ENCODE measurements around the gene LRRC45.

The LRRC45 gene

DNA sequence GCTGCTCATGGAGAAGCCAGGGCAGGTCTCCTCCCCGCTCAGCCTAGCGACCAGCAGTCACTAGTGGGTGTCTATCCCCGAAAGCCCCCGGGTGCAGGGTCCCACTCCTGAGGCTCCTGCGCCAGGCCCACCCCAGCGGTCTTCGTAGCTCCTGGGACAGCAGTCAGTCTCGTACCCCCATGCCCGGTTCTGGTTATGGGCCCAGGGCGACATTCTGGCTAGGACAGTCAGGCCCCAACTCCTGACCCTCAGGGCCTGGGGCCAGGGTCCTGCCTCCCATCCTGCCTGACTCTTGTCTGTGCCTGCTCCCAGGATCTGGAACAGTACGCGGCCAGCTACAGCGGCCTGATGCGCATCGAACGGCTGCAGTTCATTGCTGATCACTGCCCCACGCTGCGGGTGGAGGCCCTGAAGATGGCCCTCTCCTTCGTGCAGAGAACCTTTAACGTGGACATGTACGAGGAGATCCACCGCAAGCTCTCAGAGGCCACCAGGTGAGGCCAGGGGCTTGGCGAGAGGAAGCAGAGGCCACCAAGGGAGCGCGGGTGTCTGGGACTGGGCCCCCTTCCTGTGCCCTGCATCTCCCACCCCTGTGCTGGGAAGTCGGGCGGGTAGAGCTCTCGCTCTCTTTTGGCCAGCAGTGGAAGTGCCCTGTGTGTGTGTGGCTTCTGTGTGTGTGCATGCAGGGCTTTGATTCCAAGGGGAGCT, 30.6 kb downstream of the LRRC45 start:
- DNase-seq = no peak

DNA sequence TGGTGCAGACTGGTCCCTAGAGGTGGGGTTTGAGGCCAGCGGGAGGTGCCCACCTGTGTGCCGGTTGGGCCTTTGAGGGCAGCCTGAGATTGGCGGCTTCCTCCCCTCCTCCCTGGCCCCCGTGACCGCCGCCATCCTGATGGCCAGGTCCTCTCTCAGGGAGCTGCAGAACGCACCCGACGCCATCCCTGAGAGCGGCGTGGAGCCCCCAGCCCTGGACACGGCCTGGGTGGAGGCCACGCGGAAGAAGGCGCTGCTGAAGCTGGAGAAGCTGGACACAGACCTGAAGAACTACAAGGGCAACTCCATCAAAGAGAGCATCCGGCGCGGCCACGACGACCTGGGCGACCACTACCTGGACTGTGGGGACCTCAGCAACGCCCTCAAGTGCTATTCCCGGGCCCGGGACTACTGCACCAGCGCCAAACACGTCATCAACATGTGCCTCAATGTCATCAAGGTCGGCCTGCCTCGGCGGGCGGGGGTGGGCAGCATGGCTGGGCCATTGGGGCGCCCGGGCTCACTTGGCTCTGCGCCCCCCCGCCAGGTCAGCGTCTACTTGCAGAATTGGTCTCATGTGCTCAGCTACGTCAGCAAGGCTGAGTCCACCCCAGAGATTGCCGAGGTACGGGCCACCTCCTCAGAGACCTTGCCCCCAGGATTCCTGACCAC, 31.4 kb downstream of the LRRC45 start:
- DNase-seq = no peak

DNA sequence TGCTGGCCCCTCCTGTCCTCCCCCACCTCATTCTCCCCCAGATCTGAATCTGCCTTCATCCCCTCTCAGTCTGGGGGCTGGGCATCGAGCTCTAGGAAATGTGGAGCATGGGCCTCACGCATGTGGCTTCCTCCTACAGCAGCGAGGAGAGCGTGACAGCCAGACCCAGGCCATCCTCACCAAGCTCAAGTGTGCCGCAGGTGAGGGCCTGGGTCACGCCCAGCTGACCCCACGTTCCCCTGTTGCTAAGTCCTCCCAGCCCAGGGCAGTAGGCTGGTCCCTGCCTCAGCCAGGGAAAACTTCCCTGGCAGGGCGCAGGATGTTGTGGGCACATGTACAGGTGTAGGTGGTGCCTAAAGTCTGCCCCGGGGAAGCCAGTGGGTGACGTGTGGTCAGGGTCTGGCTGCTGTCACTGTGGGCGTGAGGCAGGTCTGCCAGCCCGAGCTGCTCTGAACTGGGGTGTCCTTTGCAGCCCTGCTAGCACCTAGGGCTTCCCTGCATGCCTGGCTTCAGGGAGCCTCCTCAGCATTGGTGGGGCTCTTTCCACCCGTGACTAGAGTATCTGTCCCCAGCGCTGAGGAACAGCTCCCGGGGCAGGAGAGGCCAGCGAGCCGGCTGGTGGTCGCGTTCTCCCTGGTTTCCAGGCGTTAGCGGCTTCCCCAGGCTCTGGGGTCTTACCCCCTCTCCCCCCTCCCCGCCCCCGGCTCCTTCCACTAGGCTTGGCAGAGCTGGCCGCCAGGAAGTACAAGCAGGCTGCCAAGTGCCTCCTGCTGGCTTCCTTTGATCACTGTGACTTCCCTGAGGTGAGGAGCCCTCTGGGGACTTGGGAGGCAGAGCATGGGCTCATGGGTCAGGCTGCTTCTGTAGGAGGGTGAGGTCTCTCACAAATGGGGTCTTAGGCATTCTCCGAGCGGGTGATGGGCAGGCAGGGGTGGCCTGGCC, 32.2 kb downstream of the LRRC45 start:
- no peak for DNase-seq

DNA sequence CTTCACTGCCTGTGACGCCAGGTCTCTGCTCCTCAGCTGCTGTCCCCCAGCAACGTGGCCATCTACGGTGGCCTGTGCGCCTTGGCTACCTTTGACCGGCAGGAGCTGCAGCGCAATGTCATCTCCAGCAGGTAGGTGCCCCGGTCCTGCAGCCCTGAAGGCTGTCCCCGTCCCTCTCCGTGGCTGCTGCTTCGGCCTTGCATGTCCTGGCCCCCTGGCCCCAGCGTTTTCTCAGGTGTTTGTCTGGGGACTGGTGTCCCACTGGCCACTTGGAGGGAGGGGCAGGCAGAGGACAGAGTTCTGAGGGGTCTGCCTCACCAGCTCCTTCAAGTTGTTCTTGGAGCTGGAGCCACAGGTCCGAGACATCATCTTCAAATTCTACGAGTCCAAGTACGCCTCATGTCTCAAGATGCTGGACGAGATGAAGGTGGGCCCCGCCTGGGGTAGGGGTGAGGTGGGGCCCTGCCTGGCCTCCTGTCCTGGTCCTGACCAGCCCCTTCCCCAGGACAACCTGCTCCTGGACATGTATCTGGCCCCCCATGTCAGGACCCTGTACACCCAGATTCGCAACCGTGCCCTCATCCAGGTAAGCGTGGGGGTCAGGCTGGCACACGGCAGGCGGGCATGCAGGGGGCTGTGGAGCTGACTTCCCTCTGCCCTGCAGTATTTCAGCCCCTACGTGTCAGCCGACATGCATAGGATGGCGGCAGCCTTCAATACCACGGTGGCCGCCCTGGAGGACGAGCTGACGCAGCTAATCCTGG, 33.0 kb downstream of the LRRC45 start:
- no peak for DNase-seq

DNA sequence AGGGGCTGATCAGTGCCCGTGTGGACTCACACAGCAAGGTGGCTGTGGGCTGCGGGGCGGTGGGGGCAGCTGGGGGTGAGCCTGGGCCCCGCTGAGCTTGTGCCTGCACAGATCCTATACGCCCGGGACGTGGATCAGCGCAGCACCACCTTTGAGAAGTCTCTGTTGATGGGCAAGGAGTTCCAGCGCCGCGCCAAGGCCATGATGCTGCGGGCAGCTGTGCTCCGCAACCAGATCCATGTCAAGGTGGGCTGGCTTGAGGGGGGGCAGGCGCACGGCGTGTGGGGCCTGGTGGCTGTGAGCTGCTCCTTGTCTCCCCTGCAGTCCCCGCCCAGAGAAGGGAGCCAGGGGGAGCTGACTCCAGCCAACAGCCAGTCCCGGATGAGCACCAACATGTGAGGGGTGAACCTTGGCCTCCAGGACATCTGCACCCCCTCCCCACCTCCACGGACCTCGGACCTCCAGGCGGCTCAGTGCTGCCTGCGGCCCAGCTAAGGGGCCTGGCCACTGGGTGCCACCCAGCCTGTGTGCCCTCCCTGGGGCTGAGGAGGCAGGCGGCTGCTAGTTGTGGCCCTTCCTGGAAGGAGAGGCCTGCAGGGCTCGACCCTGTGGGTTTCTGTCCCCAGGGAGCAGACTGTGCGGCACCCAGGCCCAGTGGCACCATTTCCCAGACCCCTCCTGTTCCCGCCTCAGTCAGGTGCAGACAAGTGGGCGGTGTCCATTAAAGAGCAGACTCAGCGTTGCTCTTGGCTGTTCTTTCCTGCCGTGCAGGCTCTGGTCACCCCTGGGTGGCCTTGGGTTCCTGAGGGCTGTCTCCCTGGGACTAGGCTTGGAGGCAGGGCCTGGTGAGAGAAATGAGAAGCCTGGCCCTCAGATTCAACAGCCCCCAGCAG, 33.9 kb downstream of the LRRC45 start:
- DNase-seq = no peak

DNA sequence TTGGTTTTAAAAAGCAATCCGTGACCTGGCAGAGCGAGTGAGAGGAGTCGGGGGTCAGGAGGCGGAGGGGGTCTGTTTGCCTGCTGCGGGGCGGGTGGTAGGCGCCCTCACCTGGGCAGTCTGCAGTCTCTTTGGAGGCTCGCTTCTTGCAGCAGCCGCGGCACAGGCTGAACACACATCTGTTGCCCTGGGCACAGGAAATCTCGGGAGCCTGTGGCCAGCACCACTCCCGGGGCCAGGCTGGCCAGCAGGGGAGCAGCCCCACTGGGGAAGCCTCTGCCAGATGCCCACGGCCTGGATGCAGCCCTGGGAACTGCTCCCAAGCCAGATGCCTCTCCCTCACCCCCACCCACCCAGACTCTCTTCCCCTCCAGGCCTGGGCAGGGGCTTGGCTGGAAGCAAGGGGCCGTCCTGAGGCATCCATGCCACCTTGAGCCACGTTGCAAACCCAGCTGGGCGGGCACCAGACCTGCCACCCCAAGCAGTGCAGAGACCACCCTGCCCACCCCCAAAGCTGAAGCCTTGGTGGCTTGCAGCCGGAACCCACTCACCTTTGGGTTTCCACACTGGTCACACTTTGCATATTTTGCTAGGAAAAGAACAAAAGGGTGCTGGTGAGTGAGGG, 35.2 kb downstream of the LRRC45 start:
- no peak for DNase-seq

DNA sequence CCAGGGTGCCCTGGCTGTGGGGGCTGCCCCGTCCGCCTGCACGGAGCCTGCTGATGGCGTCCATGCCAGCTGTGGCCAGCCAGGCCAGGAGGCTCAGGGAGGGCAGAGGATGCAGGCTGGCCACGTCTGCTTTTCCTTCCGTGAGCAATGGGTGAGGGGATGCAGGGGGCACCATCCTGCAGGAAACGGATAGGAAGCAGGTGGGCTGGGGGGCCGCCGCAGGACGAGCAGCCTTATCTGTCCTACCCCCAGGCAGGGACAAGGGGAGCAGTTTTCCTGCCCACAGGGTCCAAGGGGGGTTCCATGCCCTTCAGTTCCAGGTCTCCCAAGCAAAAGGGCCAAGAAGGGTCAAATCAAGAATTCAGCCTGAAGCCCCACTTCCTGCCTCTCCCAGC, 35.7 kb downstream of the LRRC45 start:
- DNase-seq = no peak

DNA sequence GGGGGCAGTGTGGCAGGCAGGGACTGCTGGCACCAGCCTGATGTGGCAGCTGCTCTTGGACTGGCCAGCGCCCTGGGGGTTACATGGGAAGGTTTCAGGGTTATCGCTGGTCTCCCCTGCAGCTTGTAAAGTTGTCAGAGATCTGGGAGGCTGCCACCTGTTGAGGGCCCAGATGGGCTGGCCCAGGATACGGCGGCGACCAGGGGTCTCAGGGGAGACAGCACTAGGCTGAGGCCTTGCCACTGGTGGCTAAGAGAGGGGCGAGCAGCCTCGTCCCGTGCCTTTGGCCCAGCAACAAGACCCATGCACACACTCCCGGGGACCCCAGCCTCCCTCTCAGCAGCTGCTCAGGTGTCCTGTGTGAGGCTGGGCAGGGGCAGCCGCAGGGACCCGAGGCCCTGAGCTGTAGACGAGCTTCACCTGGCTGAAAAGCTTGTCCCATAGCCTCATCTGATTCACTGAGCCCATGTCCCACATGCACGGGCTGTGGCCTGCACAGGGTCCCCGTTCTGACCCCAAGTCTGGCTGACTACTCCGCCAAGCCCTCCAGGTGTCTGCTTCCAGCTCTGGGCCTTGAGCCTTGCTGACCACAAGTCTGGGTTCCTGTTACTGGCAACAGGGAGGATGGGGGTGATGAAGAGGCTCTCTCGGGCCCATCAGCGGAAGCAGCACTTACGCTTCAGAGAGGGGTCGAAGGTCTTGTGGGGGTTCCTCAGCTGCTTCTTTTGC, 36.3 kb downstream of the LRRC45 start:
- no peak for DNase-seq

DNA sequence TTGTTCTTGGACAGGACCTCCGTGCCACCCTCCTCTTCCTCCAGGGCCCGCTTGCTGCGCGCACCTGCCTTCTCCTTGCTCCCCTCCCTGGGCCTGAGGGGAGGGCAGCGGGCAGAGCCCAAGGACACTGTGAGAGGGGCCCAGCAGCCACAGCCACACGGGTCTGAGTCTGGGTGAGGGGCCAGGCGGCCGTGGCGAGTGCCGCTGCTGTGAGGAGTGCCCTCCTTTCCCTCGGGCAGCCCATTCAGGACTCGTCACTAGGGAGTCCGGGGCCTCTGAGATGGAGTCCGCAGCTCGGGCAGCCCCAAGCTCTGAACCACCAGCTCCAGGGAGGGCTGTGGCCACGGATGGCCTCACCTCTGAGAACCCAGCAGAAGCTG, 36.9 kb downstream of the LRRC45 start:
- no peak for DNase-seq

DNA sequence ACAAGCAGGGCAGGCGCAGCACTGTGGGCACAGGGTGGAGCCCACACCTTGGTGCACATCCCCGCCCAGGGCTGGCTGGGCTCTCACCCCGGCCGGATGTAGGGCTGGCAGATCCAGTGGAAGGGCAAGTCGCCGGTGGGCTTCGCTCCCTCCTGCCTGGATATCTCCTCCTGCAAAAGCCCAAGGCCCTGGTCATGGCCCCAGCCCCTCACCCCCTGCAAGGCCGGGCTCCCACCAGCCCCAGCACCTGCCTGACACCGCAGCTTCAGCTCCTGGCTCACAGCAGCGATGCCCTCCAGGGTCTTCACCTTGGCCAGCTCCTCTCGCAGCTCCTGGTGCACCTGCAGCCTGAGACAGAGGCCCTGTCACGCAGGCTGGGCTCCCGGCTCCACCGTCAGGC, 37.5 kb downstream of the LRRC45 start:
- no peak for DNase-seq

DNA sequence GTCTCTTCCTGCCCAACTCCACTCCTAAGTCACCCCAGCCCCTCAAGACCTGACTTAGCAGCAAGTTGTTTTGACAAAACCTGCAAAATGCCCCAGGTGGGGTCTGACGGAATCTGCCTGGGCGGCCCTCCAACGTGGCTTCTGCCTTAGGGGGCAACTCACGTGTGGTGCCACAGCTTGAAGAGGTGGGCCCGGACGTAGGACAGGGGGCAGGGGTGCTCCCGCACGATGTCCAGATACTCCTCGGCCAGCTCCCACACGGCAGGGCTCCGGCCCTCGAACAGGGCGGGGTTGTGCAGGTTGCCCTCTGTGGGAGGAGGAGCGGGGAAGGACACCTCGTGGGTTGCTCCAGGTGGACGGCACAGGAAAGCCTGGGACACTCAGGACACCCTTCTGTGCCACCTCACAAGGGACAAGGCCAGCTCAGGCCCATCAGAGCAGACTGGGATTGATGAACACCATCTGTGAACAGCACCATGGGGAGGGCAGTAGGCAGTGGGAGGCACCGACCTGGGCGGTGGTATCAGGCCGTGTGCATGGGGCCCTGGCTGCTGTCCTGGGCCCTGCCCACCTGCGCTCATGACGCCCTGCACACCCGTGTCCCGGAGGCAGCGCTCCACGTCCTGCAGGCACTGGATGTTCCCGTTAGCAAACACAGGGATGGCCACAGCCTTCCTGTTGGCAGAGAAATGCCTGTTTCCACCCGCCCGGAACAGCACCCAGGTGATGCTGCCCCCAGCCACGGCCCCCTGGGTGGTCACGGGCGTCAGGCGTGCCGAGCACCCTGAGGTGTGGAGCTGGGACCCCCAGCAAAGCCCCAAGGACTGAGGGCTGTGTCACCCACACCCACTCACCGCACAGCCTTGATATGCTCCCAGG, 38.2 kb downstream of the LRRC45 start:
- no peak for DNase-seq

DNA sequence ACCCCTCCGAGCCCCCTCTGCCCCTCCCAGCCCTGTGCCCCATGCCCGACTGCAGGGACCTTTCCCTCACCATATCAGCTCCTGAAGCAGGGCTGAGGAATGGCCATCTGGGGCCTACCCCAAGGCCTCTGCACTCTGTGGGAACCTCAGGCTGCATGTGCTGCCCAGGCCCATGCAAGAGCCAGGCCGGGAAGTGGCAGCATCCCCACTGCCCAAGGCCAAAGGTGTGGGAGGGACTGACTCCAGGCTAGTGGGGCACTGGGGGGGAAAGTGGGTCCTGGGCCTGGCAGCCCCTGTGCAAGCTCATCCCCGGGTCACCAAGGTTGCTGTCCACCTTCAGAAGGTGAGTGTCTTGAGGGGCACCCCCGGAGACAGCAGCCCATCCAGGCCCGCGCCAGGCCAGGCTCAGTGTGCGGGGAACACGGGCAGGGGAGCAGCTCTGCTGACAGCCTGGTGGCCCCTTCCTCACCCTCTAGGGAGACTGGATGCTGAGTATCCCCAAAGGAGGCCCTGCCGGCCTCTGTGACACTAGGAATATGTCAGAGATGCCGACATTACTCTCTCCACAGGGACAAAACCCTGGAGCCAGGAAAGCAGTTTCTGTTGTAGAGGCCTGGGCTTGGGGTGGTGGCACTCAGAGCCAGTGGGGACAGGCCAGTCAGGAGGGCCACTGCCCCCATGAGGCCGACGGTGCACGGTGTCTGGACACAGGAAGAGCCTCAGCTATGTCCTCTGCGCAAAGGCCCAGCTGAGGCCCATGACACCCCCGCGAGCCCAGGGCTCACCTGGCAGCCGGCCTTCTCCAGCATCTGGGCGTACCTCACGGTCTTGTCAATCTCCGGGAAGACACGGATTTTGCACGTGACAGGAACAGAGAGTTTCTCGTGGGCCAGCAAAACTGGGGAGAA, 39.2 kb downstream of the LRRC45 start:
- no peak for DNase-seq

DNA sequence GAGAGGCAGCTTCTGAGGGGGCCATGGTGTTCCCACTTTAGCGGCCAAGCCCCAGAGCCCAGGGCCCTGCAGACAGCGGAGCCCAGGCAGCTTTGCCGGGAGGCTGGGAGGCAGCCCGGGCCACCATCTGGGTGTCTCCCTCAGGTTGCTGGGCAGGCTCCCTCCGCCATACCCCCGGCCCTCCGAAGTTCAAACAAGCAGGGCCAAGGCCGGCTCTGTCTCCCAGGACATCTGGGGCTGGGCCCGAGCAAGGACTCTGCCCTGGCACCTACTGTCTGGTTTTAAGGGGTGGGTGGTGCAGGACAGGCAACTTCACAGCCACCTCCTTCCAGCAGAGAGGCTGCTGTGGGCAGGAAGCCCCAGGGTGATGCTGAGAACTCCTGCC, 39.9 kb downstream of the LRRC45 start:
- DNase-seq = no peak

DNA sequence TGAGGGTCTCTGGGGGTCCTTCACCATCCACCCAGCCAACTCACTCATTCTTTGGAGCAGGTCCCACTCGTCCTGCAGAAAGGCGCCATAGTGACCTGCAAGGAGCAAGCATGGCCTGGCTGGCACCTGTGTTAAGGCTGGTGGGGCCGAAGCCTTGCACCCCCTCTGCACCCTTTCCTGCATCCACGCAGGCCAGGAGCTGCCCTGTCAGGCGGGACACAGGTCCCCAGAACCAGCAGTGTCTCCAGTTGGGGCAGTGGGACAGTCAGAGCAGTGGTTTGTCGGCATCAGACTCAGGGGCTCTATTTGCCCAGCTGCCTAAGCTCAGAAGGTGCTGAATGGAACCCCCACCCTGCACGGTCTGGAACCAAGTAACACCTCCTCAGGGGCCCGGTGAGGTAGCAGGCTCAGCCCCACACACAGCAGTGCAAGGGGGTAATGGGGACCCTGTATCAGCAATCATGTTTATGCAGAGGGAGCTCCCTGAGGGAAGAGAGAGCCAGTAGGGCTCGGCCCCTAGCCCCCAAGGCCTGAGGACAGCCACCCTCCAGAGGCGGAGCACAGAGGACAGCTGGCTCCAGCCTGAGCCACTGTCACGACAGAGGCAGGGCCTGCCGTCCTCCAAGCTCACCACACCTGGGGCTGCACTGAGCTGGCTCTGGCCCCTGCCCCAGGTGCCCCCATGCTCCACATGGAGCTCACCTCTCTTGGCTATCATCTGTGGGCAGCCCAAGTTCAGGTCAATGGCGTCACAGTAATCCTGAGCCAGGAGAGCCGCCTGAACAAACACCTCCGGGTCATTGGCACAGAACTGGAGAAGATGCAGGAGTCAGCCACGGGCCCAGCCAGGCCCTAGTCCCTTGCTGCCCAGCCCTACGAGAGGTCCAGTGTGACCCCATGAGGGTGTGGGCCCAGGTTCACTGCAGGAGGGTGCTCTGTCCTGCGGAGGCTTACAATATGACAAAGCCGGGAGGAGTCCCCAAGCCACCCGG, 40.6 kb downstream of the LRRC45 start:
- no peak for DNase-seq

DNA sequence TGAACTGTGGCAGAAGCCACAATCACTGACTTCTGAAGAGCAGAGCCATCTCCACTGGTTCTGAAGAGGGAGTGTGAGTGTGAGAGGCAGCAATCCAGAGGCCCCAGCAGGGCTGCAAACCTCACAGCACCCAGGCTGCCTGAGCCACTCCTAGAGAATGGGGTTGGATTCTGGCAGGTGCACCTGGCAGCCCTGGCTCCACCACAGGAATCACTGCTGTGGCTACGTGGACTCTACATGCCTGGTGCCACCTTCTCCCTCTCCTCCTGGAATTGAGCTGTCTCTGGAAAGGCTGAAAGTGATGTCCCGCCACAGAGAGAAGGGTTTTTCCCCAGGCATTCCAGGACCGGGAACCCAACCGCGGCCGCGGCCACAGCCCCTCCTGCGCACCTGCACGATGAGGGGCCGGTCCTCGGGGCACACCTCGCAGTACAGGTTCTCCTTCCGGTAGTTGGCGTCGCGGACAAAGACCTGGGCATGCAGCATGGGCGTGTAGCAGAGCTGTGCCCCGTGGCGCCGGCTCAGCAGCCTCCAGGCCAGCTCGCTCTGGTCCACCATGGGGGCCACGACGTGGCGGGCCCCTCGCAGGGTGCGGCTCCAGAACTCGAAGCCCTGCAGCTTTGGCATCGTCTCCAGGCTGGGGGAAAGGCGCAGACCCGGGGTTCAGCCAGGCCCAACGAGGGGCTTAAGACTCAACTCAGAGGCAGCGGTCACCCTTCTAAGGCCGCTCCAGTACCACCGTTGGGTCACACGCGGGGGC, 41.5 kb downstream of the LRRC45 start:
- DNase-seq = no peak

DNA sequence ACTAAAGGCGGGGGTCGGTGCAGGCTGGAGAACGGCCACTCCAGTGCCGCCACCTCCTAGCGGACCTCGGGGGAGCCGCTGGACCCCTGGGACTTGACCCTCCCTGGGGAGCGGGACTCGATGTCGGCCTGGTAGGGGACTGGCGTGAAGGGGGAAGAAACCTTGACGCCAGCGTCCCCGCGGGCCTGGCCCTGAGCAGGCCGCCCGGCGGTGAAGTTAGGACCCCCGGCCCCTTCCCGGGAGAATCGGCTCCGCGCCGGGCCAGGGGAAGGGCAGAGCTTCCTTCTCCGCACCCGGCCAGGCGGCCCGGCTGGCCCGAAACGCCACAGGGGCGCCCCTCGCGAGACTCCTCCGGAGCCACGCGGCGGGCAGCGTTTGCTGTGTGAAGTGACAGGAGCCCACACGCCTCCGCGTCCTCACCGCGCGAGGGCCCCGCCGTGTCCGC, 42.1 kb downstream of the LRRC45 start:
- no peak for DNase-seq
